Activated naive CD4-positive, alpha-beta T cell treated with anti-CD3 and anti-CD28 coated beads, Interleukin-2, amount 50 U/mL, for 24 hours (primary cell): ENCODE data around the gene SPINK4.

Experiments
- H3K27ac Mint-ChIP-seq: one replicate; pipeline ENCODE4 v1.8.0; 2021; ENCODE audit warnings: mild to moderate bottlenecking, mixed read lengths
- H3K27me3 Mint-ChIP-seq: one replicate; pipeline ENCODE4 v1.8.0; 2021; ENCODE audit warnings: mixed read lengths
- H3K36me3 Mint-ChIP-seq: one replicate; pipeline ENCODE4 v1.8.0; 2021; ENCODE audit warnings: mixed read lengths
- H3K4me1 Mint-ChIP-seq: one replicate; pipeline ENCODE4 v1.8.0; 2021; ENCODE audit warnings: mixed read lengths
- H3K4me3 Mint-ChIP-seq: one replicate; pipeline ENCODE4 v1.8.0; 2021; ENCODE audit warnings: mild to moderate bottlenecking, mixed read lengths
- H3K9me3 Mint-ChIP-seq: one replicate; pipeline ENCODE4 v1.8.0; 2021; ENCODE audit warnings: mixed read lengths

The SPINK4 gene

DNA sequence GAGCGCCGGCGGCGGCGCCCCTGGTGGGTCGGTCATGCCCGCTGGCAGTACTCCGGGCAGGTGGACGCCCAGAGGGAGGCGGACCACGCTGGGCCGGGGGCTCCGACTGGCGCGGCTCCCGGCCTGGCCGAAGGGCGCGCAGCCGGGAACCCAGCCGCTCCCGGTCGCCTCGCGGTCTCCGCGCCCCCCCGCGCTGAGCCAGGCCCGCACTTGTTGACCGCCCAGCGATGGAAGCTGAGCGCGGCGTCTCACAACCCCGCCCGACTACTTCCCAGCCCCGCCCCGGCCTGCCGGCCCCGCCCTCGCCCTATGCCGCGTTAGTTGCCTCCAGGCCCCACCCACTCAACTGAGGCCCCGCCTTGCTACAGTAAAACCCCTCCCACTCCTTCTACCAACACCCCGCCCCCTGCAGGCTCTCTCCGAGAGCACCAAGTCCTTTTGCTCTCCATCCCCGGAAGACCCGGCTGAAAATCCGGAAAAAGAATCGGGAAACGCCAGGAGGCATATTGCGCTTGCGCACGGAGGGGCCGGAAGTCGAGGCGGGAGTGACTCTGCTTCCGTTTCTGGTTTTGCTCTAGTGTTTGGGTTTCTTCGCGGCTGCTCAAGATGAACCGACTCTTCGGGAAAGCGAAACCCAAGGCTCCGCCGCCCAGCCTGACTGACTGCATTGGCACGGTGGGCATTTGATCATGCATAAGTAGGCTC is 24.7 kb downstream of the SPINK4 start, which contains the start of the genes BAG1 and CHMP5:
Gene BAG1 (minus strand): TSS at position 236 of the 705 bp plus-strand sequence.
Gene CHMP5 (plus strand): TSS at position 577 of the 705 bp plus-strand sequence. CDS start 30 bp downstream, at position 607.
- peak within 1 kb of the TSS; percentile 93 for H3K4me3 Mint-ChIP-seq
- H3K4me1 Mint-ChIP-seq = peaks cover 56% of the 10 kb centered on the region
- H3K27ac Mint-ChIP-seq = peak within 1 kb of the TSS; percentile 93
- peaks cover 19% of the 10 kb centered on the region for H3K36me3 Mint-ChIP-seq
- no peaks in the 10 kb centered on the region for H3K9me3 Mint-ChIP-seq
- no peaks in the 10 kb centered on the region for H3K27me3 Mint-ChIP-seq

DNA sequence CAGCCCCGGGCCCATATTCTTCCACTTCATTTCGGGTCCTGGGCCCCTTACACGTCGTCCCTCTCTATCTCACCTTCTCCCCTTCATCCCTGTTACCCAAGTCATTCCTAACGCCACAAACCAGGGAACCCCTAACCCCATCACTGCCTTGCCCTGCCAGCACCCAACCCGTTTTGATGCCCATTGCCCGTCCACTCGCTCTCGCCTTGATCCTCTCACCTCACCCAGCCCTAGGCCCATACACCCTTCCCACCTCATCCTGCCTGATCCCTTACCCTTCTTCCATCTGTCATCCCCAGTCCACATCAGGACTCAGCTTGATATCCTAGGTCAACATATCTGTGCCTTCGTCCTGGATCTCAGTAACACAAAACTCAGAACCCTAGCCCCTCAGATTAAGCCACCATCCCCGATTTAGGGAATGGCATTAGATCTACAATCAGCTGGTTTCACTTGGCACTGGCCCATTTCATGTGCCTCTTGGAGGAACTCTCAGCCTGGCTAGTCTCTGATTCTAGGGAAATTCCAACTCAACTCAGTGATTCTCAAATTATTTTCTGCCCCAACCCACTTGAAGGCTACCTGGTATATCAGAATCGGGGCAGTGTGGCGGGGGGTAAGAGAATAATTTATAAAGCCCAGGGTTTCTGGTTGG is 25.4 kb downstream of the SPINK4 start:
- Mint-ChIP-seq H3K4me3 (peak overlapping the region; percentile 93), H3K36me3 (peaks cover 18% of the 10 kb centered on the region), H3K4me1 (peaks cover 55% of the 10 kb centered on the region), H3K9me3 (no peaks in the 10 kb centered on the region), H3K27ac (peak overlapping the region; percentile 93), H3K27me3 (no peaks in the 10 kb centered on the region)

DNA sequence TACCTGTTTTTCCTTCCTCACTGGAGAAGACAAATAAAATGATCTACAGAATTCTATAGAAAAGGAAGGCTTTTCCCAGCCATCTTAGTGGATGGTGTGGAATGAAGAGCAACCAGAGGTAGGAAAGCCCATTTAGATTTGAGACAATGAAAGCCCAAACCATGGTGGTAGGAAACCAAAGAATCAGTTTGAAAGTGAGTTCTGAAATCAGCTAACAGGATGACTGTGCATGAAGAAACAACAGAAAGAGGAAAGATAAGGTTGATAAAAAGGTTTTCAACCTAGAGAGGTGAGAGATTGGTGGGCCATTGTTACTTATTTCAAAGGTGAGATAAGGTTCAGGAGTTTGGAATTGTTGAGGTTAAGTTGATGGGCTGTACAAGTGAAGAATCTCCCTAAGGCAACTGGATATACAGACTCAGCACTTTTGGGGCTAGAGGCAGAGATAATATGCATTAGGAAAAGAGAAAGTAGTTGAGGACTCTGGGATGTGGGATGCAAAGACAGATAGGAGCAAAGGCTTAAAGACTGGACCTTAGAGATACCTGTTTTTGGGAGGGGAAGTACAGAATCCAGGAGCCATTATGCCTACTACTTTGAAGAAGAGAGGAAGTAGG is 27.3 kb downstream of the SPINK4 start:
- Mint-ChIP-seq H3K4me3 (peak overlapping the region; percentile 93), H3K9me3 (no peaks in the 10 kb centered on the region), H3K36me3 (peaks cover 16% of the 10 kb centered on the region)

DNA sequence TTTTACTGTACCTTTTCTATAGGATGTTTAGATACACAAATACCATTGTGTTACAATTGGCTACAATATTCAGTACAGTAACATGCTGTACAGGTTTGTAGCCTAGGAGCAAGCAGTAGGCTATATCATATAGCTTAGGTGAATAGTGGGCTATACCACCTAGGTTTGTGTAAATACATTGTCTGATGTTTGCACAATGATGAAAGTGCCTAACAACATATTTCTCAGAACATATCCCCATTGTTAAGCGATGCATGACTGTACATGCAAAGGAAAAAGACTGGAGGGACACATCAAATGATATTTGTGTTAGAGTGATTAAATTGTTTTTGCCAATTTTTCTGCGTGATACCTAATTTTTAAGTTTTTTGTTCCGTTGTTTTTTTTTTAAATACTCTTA is 30.2 kb downstream of the SPINK4 start:
- H3K4me1 Mint-ChIP-seq = peaks cover 51% of the 10 kb centered on the region

More for the DNA sequence above, 27.3 kb downstream of the SPINK4 start:
- no peaks in the 10 kb centered on the region for H3K27me3 Mint-ChIP-seq
- peak overlapping the region; percentile 53 for H3K27ac Mint-ChIP-seq
- H3K4me1 Mint-ChIP-seq = peaks cover 52% of the 10 kb centered on the region

DNA sequence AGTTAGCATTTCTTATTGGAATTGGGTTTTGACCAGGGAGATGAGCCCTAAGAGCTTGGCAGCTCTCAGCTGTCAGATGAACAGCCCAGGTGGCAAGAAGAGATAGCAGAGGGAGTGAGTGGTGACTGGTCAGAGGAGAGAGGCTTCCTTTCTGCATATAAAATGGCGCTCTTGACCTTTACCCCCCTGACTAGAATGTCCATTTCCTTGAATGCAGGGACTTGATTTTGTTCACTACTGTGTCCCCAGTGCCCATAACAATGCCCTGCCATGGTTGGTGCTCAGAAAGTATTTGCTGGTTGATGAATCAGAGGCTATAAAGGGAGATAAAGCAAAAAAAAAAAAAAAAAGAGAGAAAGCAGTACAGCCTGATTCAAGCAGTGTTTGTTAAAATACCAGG is 32.1 kb downstream of the SPINK4 start:
- Mint-ChIP-seq H3K4me3 (no peak overlapping the region), H3K27me3 (no peaks in the 10 kb centered on the region), H3K9me3 (no peaks in the 10 kb centered on the region), H3K4me1 (peaks cover 35% of the 10 kb centered on the region), H3K27ac (peak overlapping the region; percentile 79), H3K36me3 (peaks cover 13% of the 10 kb centered on the region)

More for the DNA sequence above, 30.2 kb downstream of the SPINK4 start:
- no peaks in the 10 kb centered on the region for H3K27me3 Mint-ChIP-seq
- no peak overlapping the region for H3K27ac Mint-ChIP-seq
- no peak overlapping the region for H3K4me3 Mint-ChIP-seq
- H3K9me3 Mint-ChIP-seq = no peaks in the 10 kb centered on the region
- peaks cover 16% of the 10 kb centered on the region for H3K36me3 Mint-ChIP-seq

DNA sequence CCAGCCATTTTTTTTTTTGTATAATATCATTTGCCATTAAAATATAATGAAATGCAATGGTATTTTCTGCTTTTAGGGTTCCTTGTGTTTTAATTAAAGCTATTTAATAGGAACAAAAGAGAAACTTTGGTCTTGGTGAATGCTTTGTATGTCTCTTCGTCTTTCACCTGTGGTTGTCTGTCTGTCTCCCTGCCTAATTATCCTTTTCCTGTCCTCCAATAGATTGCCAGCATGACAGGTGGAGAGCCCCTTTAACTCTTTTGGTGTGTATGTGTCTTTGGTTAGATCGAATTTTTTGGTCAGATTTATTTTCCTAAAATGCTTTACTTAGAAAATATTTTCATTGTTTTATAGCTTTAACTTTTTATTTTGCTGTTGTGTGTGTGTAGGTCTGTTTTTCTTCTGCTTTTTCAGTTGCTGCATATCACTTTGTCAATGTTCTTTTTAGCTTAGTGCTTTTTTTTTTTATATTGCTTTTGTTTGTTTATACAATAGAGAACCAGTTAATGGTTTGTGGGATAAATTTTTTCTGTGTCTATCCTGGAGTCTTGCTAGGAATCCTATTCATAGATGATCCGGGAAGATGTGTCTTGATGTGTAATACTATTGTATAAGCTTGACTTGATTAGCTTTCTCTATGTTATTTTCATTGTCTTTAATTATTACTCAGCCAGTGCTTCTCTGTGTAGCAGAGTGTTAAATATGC is 33.5 kb downstream of the SPINK4 start:
- Mint-ChIP-seq H3K27me3 (no peaks in the 10 kb centered on the region), H3K27ac (peak overlapping the region; percentile 44), H3K9me3 (no peaks in the 10 kb centered on the region), H3K4me1 (peaks cover 23% of the 10 kb centered on the region), H3K4me3 (no peak overlapping the region), H3K36me3 (peaks cover 13% of the 10 kb centered on the region)

DNA sequence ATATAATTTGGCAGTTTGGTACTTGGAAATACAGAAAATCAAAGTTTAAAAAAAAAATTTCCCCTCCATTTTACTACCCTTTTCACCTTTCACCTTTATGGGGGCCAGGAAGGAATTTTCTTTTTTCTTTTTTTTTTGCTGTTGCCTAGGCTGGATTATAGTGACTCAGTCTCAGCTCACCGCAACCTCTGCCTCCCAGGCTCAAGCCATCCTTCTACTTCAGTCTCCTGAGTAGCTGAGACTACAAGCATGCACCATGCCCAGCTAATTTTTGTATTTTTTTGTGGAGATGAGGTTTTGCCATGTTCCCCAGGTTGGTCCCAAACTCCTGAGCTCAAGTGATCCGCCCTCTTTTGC is 34.0 kb downstream of the SPINK4 start:
- Mint-ChIP-seq H3K9me3 (no peaks in the 10 kb centered on the region), H3K4me1 (peaks cover 23% of the 10 kb centered on the region), H3K36me3 (peaks cover 13% of the 10 kb centered on the region), H3K27me3 (no peaks in the 10 kb centered on the region), H3K4me3 (no peak overlapping the region), H3K27ac (no peak overlapping the region)

DNA sequence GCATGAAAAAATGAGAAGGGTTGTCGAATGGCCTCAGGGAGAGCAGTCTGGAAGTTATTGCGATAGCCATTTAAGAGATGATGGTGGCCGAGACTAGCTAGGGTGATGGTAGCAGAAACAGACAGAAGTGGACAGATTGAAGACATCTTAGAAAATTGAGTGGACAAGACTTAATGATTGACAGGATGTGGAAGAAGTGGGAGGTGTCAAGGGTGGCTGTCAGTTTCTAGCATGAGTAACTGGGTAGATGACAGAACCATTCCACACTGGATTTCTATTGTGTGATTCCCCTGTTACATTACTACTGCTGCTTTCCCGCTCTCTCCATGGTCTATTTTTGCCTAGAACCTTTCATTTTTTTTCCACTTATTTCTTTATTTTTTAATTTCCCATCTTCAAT is 37.5 kb downstream of the SPINK4 start:
- Mint-ChIP-seq H3K27ac (no peak overlapping the region), H3K4me1 (peaks cover 15% of the 10 kb centered on the region), H3K27me3 (no peaks in the 10 kb centered on the region), H3K9me3 (no peaks in the 10 kb centered on the region), H3K4me3 (no peak overlapping the region), H3K36me3 (peaks cover 8% of the 10 kb centered on the region)

DNA sequence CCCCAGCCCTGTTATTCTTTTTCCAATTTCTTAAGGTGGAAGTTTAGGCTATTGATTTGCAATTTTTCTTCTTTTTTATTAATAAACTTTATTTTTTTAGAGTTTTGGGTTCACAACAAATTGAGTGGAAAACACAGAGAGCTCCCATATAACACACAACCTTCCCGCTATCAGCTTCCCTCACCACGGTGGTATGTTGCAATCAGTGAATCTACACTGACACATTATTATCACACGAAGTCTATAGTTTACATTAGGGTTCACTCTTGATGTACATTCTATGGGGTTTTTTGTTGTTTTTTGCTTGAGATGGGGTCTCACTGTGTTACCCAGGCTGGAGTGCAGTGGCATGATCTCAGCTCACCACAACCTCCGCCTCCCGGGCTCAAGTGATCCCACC is 45.5 kb downstream of the SPINK4 start:
- H3K9me3 Mint-ChIP-seq = no peaks in the 10 kb centered on the region
- H3K27ac Mint-ChIP-seq = no peak overlapping the region
- H3K4me1 Mint-ChIP-seq = peaks cover 23% of the 10 kb centered on the region
- peaks cover 2% of the 10 kb centered on the region for H3K36me3 Mint-ChIP-seq
- no peaks in the 10 kb centered on the region for H3K27me3 Mint-ChIP-seq
- H3K4me3 Mint-ChIP-seq = no peak overlapping the region

DNA sequence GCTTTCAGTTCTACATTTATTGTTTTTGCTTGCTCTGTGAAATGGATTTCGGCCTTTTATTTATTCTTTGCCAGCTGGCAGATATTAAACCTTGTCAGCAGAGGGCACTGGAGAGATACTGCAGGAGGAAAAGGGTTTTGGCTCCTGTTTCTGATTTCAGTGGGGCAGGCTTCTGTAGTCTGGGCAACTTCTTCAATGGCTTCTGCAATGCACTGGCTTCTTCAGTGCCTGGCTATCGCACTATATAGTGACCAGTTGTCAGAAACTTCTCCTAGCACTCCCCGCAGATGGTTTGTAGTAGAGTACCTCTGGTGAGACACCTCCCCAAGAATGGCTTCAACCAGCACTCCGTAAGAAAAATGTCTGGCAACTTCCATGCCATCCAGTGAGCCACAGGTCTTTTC is 47.1 kb downstream of the SPINK4 start:
- Mint-ChIP-seq H3K27ac (no peak overlapping the region), H3K9me3 (no peaks in the 10 kb centered on the region), H3K27me3 (no peaks in the 10 kb centered on the region), H3K4me1 (peaks cover 35% of the 10 kb centered on the region), H3K36me3 (peaks cover 5% of the 10 kb centered on the region), H3K4me3 (no peak overlapping the region)

DNA sequence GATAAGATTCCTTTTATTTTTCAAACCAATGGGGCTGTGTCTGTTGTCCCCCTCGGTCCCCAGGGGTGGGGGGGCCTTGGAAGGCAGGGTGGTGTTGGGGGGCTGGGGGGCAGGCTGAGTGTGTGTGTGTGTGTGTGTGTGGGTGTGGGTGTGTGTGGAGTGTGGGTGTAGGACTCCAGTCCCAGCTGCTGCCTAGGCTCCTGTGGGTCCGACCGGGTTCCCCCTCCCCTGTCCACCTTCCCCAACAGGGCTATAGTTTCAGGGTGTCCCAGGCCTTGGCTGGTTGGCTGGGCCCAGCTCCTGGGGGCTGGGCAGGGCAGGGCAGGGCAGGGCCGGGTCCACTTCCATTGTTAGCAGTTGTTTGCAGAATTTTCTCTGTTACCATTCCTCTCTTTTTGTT is 48.3 kb downstream of the SPINK4 start:
- Mint-ChIP-seq H3K27ac (no peak overlapping the region), H3K4me1 (peaks cover 46% of the 10 kb centered on the region), H3K36me3 (peaks cover 12% of the 10 kb centered on the region), H3K9me3 (no peaks in the 10 kb centered on the region), H3K4me3 (no peak overlapping the region), H3K27me3 (no peaks in the 10 kb centered on the region)

DNA sequence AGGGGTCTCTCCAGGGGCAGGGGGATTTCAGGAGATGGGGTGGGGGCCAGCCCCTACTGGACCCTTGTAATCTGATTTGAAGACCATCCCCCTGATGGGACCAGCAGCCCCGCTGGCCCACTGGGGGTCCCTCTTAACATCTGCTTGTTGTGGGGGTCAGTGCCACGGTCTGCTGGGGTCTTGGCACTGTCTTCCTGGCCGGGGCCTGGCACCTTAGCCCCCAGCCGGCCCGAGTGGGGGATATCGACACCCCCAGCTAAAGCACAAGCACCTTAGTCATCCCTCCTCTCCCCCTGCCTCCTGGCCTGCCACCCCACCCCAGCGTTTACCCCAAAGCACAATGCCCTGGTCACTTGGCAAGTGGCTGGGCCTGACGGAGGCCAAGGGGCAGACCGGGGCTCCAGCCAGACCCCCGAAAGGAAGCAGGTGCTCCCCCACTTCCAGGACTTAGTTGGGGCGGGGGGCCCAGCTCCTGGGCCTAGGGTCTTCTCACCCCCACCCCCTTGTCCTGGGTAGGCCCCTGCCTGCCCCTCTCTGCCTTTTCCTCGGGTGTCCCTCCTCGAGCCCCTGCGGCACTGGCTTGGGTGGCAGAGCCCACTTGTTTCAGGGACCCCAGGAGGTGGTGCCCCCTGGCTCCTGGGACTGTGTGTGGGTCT is 49.0 kb downstream of the SPINK4 start:
- Mint-ChIP-seq H3K4me3 (no peak overlapping the region), H3K27ac (peak overlapping the region; percentile 44), H3K9me3 (no peaks in the 10 kb centered on the region), H3K4me1 (peaks cover 54% of the 10 kb centered on the region), H3K27me3 (no peaks in the 10 kb centered on the region), H3K36me3 (peaks cover 14% of the 10 kb centered on the region)

DNA sequence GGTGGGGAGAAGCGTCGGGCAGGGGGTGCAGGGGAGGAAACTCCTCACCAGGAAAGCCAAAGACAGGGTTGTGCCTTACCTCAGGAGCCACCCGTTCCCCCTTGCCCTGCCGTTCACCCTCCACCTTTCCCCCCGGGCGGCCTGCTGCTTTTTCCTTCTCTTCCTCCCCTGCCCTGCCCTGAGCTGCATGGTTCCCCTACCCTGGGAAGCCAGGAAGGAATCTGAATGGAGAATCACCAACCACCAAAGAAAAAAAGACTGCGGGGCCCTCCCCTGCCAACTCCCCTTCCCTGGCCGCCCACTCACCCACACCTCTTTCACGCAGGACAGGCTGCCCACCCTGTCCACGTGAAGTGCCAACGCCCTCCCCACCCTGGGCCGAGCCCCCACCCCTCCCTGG is 49.5 kb downstream of the SPINK4 start:
- H3K27me3 Mint-ChIP-seq = no peaks in the 10 kb centered on the region

DNA sequence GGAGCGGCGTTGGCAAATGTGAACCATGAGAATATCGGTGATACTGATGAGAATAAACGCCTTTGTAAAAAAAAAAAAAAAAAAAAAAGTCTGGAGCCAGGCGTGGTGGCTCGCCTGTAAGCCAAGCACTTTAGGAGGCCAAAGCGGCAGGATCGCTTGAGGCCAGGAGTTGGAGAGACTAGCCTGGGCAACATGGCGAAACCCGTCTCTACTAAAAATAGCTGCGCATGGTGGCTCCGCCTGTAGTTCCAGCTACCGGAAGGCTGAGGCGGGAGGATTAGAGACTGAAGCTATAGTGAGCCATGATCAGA is 49.9 kb downstream of the SPINK4 start:
- H3K27ac Mint-ChIP-seq = peak overlapping the region; percentile 99
- H3K36me3 Mint-ChIP-seq = peaks cover 21% of the 10 kb centered on the region
- H3K4me3 Mint-ChIP-seq = peak overlapping the region; percentile 95
- H3K4me1 Mint-ChIP-seq = peaks cover 63% of the 10 kb centered on the region
- no peaks in the 10 kb centered on the region for H3K9me3 Mint-ChIP-seq
- H3K27me3 Mint-ChIP-seq = no peaks in the 10 kb centered on the region

More for the DNA sequence above, 49.5 kb downstream of the SPINK4 start:
- H3K27ac Mint-ChIP-seq = peak overlapping the region; percentile 99
- peaks cover 59% of the 10 kb centered on the region for H3K4me1 Mint-ChIP-seq
- H3K4me3 Mint-ChIP-seq = peak overlapping the region; percentile 95
- H3K9me3 Mint-ChIP-seq = no peaks in the 10 kb centered on the region
- peaks cover 17% of the 10 kb centered on the region for H3K36me3 Mint-ChIP-seq
